Activated T-cell treated with anti-CD3 and anti-CD28 coated beads for 1 hour (primary cell): Measurements from ENCODE around the gene S100A10.

Source experiments
- DNase-seq: peaks from one replicate; pipeline ENCODE4 v3.0.0-alpha.2; 2020; ENCODE audit warnings: low read depth

The S100A10 gene, protein sequence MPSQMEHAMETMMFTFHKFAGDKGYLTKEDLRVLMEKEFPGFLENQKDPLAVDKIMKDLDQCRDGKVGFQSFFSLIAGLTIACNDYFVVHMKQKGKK

GRCh38 chr1:151993734-151994496 is at the start of gene S100A10:
TSS of gene S100A10 (minus strand) at chr1:151993859. CDS start at chr1:151986230, 7,629 bp downstream.
- DNase-seq = peak; percentile 69

DNA sequence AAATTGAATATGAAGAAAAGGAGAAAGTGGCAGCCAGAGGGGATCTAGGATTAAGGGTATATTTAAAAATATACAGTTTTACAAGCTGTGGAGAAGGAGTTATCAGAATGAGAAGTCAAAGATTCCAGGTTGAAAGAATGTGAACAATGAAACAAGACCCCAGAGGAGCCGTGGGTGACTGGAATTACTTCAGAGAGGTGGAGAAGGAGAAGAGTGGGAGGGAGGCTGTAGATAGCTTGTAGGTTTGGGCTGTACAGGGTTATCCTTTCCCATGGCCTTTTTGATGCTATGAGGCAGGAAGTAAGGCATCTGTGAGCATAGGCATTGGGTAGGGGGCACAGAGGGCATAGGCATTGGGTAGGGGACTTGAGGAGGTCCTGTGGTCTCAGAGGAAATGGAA is 48.4 kb upstream of the S100A10 start:
- DNase-seq = no peak

GRCh38 chr1:152039886-152040285 is 46.2 kb upstream of the S100A10 start:
- no peak for DNase-seq

- no peak for DNase-seq
Measured at GRCh38 chr1:152039461-152039860, 45.8 kb upstream of the S100A10 start.

DNA sequence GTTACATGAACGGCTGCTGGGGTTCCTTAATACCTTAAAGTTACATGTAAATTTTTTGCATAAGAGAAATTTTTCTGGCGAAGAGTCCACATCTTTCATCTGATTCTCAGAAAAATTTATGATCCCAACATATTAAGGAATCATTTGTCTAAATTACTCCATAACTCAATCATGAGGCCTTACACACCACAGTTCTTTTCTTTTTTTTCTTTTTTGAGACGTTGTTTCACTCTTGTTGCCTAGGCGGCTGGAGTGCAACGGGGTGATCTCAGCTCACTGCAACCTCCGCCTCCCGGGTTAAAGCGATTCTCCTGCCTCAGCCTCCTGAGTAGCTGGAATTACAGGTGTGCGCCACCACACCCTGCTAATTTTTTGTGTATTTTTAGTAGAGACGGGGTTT is 45.2 kb upstream of the S100A10 start:
- DNase-seq = no peak

- DNase-seq = peak; percentile 63
Measured at GRCh38 chr1:152036267-152037216, 42.9 kb upstream of the S100A10 start, which contains the start of gene S100A11. TSS of gene S100A11 (minus strand) at chr1:152037004. CDS start at chr1:152036915, 89 bp downstream.

- DNase-seq = no peak
Measured at GRCh38 chr1:152035539-152036266, 42.0 kb upstream of the S100A10 start.

- peak; percentile 45 for DNase-seq
Measured at GRCh38 chr1:152034654-152035538, 41.2 kb upstream of the S100A10 start.

DNA sequence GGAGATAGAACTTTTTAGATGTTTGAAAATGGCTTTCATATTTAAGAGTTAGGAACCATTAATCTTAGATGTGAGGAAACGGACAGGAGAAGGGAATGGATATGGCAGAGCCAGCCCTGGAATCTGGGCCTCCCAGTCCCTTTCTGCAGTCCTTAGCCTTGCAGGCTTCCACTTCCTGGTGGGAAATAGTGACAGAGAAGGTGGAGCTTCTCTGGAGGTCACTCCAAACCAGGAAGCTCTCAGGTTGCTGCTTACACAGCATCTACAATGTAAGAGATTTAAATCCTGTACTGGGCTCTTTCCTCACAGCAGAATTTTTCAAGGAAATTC is 40.6 kb upstream of the S100A10 start:
- no peak for DNase-seq

- no peak for DNase-seq
Measured at GRCh38 chr1:152029929-152030211, 36.2 kb upstream of the S100A10 start.

DNA sequence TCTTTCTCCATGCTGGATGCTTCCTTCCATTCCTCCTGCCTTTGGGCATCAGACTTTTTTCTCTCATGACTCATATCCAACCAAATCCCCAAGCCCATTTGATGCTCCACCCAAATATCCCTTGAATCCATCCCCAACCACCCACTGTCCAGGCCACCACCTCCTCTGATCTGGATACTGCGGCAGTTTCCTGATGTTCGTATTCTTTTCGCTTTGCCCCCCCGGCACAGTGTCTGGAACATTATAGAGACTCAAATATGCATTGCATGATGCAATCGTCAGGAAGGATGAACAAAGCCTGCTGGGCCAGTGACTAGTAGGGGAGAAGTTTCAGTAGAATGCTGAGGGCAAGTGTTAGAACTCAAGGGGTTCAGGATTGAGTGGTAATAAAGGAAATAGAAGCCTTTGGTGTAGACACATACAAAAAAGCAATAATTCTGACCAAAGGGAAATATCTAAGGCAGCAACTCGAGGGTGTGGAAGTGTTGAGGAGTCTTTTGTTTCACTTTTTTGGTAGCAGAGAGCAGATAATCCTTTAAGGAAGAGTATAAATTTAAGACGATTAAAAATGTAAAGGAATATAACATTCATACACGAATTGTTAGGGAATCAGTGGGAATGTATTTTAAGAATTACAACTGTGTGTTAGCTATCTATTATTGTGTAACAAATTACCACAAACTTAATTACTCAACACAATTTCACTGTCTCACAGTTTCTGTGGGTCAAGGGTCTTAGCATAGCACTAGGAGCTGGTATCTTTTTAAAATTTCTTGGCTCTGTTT is 35.7 kb upstream of the S100A10 start:
- DNase-seq = no peak

GRCh38 chr1:152026895-152027294 is 33.2 kb upstream of the S100A10 start:
- no peak for DNase-seq

DNA sequence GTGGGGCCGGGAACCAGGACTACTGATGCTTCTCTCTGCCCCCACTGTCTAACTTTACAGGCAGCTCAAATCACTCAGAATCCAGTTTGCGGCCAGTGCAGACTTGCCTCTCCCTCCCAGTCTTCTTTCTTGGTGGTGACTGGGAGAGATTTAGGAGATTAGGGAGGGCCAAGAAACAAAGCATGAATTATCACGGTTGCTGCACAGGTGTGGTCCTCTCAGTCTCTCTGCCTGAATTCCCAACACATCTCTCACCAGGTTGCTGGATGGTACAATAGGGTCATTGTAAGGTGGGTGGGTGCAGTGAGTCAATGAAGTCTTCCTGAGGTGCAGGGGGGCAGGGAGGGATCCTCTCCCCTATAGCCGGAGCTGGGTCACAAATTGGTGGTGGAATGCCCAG is 30.6 kb upstream of the S100A10 start:
- no peak for DNase-seq

GRCh38 chr1:152023221-152023620 is 29.6 kb upstream of the S100A10 start:
- no peak for DNase-seq

GRCh38 chr1:152022474-152022873 is 28.8 kb upstream of the S100A10 start:
- DNase-seq = no peak

- no peak for DNase-seq
Measured at GRCh38 chr1:152021569-152021968, 27.9 kb upstream of the S100A10 start.

GRCh38 chr1:152020849-152021248 is 27.2 kb upstream of the S100A10 start:
- no peak for DNase-seq

GRCh38 chr1:152018537-152018936 is 24.9 kb upstream of the S100A10 start:
- DNase-seq = no peak

- no peak for DNase-seq
Measured at GRCh38 chr1:152015766-152016165, 22.1 kb upstream of the S100A10 start.

DNA sequence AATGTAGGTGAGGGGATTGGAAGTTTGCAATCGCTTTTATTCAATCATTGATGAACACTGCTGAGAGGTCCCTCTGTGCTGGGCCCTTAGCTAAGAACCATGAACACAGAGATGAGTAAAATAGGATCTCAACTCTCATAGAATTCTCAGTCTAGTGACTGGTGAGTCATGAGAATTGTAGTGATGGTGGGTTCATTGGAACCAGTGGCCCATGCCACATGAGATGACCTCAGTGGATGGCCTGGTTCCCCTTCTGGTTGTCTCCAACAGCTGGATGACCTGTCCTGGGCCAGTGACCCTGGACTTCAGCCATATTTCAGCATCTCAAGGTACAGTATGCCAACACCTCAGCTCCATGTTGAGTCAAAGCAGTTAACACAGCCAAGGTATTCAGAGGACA is 21.3 kb upstream of the S100A10 start:
- DNase-seq = no peak
